PFSK-1 (cell line): Measurements from ENCODE around the gene BEGAIN.

Source experiments
- FOXP2 ChIP-seq: optimal IDR thresholded peaks from 2 replicates; pipeline ENCODE3; 2011; ENCODE audit warnings: borderline replicate concordance, control low read depth, inconsistent platforms; ENCODE audit not compliant: insufficient read depth; ENCODE audit errors: extremely low read length, extremely low read depth
- POLR2AphosphoS5 ChIP-seq: IDR thresholded peaks from 2 replicates; pipeline ENCODE4 v1.6.1; 2012; ENCODE audit warnings: low read depth, mild to moderate bottlenecking, control low read depth, low read length, moderate library complexity
- REST ChIP-seq, 2 experiments: IDR thresholded peaks; 2 replicates each; pipeline versions ENCODE4 v1.6.1 to v1.8.0; 2011 to 2012; ENCODE audit warnings: low read depth in 2 of 2, low read length in 2 of 2, control low read depth in 1 of 2, inconsistent platforms in 1 of 2, mild to moderate bottlenecking in 1 of 2, moderate library complexity in 1 of 2; ENCODE audit not compliant: insufficient read depth in 1 of 2
- SIN3A ChIP-seq: IDR thresholded peaks from 2 replicates; pipeline ENCODE4 v1.6.1; 2012; ENCODE audit warnings: mild to moderate bottlenecking, low read length, moderate library complexity, borderline replicate concordance; ENCODE audit not compliant: insufficient read depth
- TAF1 ChIP-seq: IDR thresholded peaks from 2 replicates; pipeline ENCODE4 v1.6.1; 2012; ENCODE audit warnings: low read length, control low read depth, borderline replicate concordance; ENCODE audit not compliant: insufficient read depth

Gene BEGAIN

GRCh38 chr14:100547633-100548294, 39.5 kb downstream of the BEGAIN start:
- TF ChIP-seq FOXP2: no peak
- no peak for TF ChIP-seq POLR2AphosphoS5
- TF ChIP-seq SIN3A: no peak

DNA sequence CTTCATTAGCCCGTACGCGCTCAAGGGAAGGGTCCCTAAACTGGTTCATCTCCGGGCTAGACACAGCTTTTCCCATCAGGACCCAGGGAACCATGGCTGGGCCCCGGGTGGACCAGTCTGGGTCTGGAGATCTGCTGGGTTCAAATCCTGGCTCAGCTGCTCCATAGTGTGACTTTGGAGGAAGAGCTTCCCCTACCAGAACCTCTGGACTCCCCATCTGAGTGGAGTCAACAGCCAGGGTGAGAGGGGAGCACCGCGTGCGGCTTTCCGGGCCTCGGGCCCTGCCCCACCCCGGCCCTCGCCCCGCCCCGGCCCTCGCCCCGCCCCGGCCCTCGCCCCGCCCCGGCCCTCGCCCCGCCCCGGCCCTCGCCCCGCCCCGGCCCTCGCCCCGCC, 41.2 kb downstream of the BEGAIN start:
- no peak for TF ChIP-seq FOXP2
- no peak for TF ChIP-seq POLR2AphosphoS5
- no peak for TF ChIP-seq SIN3A

DNA sequence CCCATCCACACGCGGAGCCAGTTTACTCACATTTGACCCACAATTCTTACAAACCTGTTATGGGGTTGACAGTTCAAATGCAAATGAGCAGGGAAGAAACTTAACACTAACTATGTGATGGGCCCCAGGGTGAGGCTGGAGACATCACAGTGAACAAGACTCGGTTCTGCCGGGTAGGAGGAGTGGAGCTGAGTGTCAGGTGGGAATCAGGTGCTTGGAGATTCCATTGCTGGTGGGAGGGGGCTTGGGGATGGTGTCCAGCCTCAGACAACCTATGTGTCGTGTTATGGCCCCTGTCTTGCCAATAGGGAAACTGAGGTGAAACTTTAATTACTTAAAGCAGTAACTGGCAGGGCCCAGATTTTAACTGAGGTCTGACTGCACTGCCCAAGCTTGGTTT, 41.9 kb downstream of the BEGAIN start:
- TF ChIP-seq FOXP2: no peak
- no peak for TF ChIP-seq SIN3A
- no peak for TF ChIP-seq TAF1
- TF ChIP-seq POLR2AphosphoS5: no peak
- TF ChIP-seq REST (IDR thresholded peaks at IDR 0.05; ENCODE audit: insufficient read depth in 1 of 2, low read depth in 2 of 2, low read length in 2 of 2): no peak

DNA sequence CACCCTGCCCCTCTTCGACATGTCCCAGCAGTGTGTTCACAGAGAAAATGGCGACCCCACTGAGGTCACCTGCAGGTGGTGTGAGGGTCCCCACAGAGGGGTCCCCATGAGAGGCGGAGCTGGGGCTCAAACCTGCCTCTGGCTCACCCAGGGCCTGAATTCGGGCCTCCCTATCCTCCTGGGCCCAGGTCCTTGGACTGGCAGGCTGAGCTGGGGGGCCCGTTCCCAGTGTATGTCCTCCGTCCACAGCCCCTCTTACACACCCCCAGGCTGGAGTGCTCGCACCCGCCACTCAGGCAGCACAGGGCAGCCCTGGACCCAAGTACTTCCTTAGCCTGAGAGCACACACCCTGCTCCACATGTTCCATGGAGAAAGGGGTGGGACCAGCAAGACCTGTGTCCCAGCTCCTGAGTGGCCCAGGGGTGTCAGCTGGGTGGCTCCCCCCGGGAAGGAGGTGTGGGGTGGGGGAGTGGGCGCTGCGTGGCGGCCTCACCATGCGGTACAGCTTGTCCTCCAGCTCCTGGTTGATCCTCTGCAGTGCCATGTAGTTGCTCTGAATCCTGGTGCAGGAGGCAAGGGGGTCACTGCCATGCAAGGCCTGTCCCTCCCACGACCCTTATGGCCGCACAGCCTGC, 42.6 kb downstream of the BEGAIN start:
- no peak for TF ChIP-seq FOXP2
- no peak for TF ChIP-seq SIN3A
- no peak for TF ChIP-seq TAF1
- no peak for TF ChIP-seq POLR2AphosphoS5
- TF ChIP-seq REST (IDR thresholded peaks at IDR 0.05; ENCODE audit: insufficient read depth in 1 of 2, low read depth in 2 of 2, low read length in 2 of 2): no peak

DNA sequence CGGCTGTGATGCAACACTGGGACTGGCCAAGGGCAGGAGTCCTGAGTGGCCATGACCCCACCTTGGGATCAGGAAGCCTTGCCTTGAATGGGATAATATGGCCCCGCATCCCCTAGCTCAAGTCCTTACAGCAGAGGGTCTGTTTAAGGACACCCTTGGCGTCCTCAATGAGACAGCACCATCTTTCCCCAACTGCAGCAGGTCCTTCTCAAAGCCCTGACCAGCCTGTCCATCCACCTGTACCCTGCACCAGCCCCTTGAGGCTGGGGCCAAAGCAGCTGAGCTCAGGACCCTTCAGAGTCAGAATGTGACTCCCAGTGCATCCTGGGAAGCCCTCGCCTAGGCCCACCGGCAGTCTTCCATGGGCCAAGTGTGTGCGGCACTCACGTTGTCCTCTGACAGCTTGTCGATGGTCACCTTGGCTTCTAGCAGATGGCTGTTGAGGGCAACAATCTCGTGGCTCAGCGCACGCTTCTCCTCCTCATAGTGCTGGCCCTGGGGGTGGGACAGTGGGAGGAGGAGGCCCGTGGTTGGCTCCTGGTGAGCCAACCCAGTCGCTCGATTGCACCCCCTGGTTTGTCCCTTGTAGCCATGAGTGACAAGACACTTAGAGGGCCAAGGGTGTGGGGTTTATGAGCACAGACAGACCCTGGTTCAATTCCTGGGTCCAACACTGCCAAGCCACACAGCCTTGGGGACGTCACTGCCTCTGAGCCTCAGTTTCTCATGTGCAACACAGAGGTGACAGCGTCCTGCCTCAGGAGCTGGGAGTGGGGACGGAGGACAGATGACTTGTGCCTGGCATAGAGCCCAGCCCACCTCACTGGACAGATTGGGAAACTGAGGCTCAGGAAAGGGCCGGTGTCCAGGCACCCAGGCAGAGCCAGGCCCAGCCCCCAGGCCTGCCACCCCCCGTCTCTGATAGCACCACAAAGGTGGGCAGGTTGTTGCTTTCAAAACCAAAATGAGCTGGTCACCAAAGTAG, 43.5 kb downstream of the BEGAIN start:
- no peak for TF ChIP-seq TAF1
- no peak for TF ChIP-seq FOXP2

GRCh38 chr14:100542619-100543205, 44.5 kb downstream of the BEGAIN start:
- no peak for TF ChIP-seq REST (IDR thresholded peaks at IDR 0.05; ENCODE audit: insufficient read depth in 1 of 2, low read depth in 2 of 2, low read length in 2 of 2)
- no peak for TF ChIP-seq TAF1
- TF ChIP-seq POLR2AphosphoS5: no peak
- TF ChIP-seq FOXP2: no peak
- TF ChIP-seq SIN3A: no peak
